ENCODE results near the gene GPHA2. TPM values are rescaled to one million over a fixed set of nuclear protein-coding genes. Genes with fewer than 3 reads are reported as not detected.

GPHA2 gene
- total and polyA plus RNA-seq, 10 of the 15 experiments (the other 5 are each of a cell fraction or from before 2014, with no cell fraction given) = not detected

- no peak for ATAC-seq
- no peak for FAIRE-seq
- 65% methylated on average over 12 of the region's 12 CpGs for whole genome bisulfite sequencing (ENCODE audit: insufficient coverage, insufficient replicate concordance, low lambda C conversion rate, missing lambda C conversion rate)
These were observed 2.3 kb downstream of the GPHA2 start for GRCh38 chr11:64933213-64933934.

More at GRCh38 chr11:64933213-64933934, 2.3 kb downstream of the GPHA2 start:
- intact Hi-C loops (cut with micrococcal nuclease; ENCODE audit: unreplicated experiment) (no loop called here), in situ Hi-C loops (cut with MboI) (no loop called here)
- ChIA-PET POLR2A (no interaction called here), RAD21 (ENCODE audit: unreplicated experiment) (no interaction called here), CTCF (interaction anchor here (0.5 to 1.6 kb wide), 3 partner anchors 11 to 595 kb away, joined by 3 read pairs; no protein-coding TSS in a partner anchor), SMC1A (ENCODE audit: uncharacterized antibody, unreplicated experiment) (interaction anchor here (1.0 kb wide), 1 partner anchor 9 kb away, joined by 3 read pairs; the partner anchor contains the start of gene PPP2R5B)
- H3K27ac ChIP-seq (ENCODE audit: control insufficient read depth, insufficient read depth) = no peak overlapping the region
- no peaks in the 10 kb centered on the region for H3K27me3 ChIP-seq (replicated peaks in 1 of 2; ENCODE audit: control insufficient read depth in 2 of 2, insufficient read depth in 2 of 2, low read length in 1 of 2)
- no peaks in the 10 kb centered on the region for H4K20me1 ChIP-seq (ENCODE audit: control insufficient read depth, insufficient read depth)
- DNase-seq (ENCODE audit: low read depth, low spot score) = no peak
- no peak overlapping the region for H3K4me2 ChIP-seq (ENCODE audit: control insufficient read depth, insufficient read depth)
- no peaks in the 10 kb centered on the region; a peak in 1 of 4 replicates for H3K36me3 ChIP-seq (ENCODE audit: control insufficient read depth in 2 of 2, insufficient read depth in 2 of 2, low read length in 1 of 2)
- BruUV-seq (replicated peaks) = TSS peak; percentile 41
- H3K79me2 ChIP-seq (ENCODE audit: control insufficient read depth, insufficient read depth, low read length) = no peaks in the 10 kb centered on the region
- H2AFZ ChIP-seq (ENCODE audit: control insufficient read depth, low read depth, low read length) = no peak overlapping the region
- no peak overlapping the region for H3K4me3 ChIP-seq
- H3K9ac ChIP-seq (ENCODE audit: control insufficient read depth, insufficient read depth, low read length) = no peak overlapping the region
- no peaks in the 10 kb centered on the region for H3K4me1 ChIP-seq (ENCODE audit: control insufficient read depth, insufficient read depth, low read length)
- no peaks in the 10 kb centered on the region for H3K9me3 ChIP-seq (replicated peaks; ENCODE audit: control insufficient read depth, insufficient read depth, low read length)
- TF ChIP-seq POU2F2 (IDR thresholded peaks at IDR 0.05; ENCODE audit: borderline replicate concordance, low read depth, low read length) (no peak), NFXL1 (IDR thresholded peaks at IDR 0.05; ENCODE audit: borderline replicate concordance) (no peak), CEBPB (IDR thresholded peaks at IDR 0.05; ENCODE audit: borderline replicate concordance in 1 of 2, low read depth in 2 of 2, low read length in 2 of 2) (no peak), SPI1 (IDR thresholded peaks at IDR 0.05; ENCODE audit: borderline replicate concordance, insufficient read depth, low read depth, low read length) (no peak), POLR2AphosphoS5 (IDR thresholded peaks at IDR 0.05; ENCODE audit: low read length) (no peak), TAF1 (IDR thresholded peaks at IDR 0.05; ENCODE audit: borderline replicate concordance, low read depth, low read length) (no peak), RBBP5 (conservative IDR thresholded peaks at IDR 0.05) (no peak), GATAD2B (conservative IDR thresholded peaks at IDR 0.05; ENCODE audit: low read depth) (no peak), ZNF217 (IDR thresholded peaks at IDR 0.05) (no peak), SREBF1 (IDR thresholded peaks at IDR 0.05; ENCODE audit: low read length) (no peak), ZZZ3 (IDR thresholded peaks at IDR 0.05; ENCODE audit: control insufficient read depth, insufficient read length, low read depth) (no peak), EED (IDR thresholded peaks at IDR 0.05; ENCODE audit: low read depth) (no peak), IKZF2 (IDR thresholded peaks at IDR 0.05) (no peak), RAD21 (IDR thresholded peaks at IDR 0.05; ENCODE audit: insufficient read depth, low read depth, low read length) (no peak), SREBF2 (IDR thresholded peaks at IDR 0.05; ENCODE audit: low read length) (no peak), YBX1 (IDR thresholded peaks at IDR 0.05) (no peak)
- TF ChIP-seq, protein P1, sequence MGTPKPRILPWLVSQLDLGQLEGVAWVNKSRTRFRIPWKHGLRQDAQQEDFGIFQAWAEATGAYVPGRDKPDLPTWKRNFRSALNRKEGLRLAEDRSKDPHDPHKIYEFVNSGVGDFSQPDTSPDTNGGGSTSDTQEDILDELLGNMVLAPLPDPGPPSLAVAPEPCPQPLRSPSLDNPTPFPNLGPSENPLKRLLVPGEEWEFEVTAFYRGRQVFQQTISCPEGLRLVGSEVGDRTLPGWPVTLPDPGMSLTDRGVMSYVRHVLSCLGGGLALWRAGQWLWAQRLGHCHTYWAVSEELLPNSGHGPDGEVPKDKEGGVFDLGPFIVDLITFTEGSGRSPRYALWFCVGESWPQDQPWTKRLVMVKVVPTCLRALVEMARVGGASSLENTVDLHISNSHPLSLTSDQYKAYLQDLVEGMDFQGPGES (IDR thresholded peaks at IDR 0.05) = no peak
- TF ChIP-seq, protein P2, sequence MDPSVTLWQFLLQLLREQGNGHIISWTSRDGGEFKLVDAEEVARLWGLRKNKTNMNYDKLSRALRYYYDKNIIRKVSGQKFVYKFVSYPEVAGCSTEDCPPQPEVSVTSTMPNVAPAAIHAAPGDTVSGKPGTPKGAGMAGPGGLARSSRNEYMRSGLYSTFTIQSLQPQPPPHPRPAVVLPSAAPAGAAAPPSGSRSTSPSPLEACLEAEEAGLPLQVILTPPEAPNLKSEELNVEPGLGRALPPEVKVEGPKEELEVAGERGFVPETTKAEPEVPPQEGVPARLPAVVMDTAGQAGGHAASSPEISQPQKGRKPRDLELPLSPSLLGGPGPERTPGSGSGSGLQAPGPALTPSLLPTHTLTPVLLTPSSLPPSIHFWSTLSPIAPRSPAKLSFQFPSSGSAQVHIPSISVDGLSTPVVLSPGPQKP (IDR thresholded peaks at IDR 0.05; ENCODE audit: low read depth, low read length) = no peak

Data from GM12878 (cell line).